H1 (cell line): ENCODE results near the gene CCDC178. TPM values are rescaled to one million over a fixed set of nuclear protein-coding genes. Genes with fewer than 3 reads are reported as not detected.

Experiments used
- CTCF ChIA-PET: fragments of 300-600 bp; sonication (Branson Sonifier 250); formaldehyde crosslinking; loops from one replicate; lab custom pipeline; 2021; ENCODE audit not compliant: partially characterized antibody; lab: Charles Lee
- POLR2A ChIA-PET: fragments of 300-600 bp; sonication (Branson Sonifier 250); formaldehyde crosslinking; loops from one replicate; lab custom pipeline; 2021; ENCODE audit warnings: inconsistent platforms; ENCODE audit not compliant: partially characterized antibody; lab: Charles Lee
- DNase-seq, 2 experiments: peaks; one replicate each; pipeline versions ENCODE4 v3.0.0 to v3.0.0-alpha.2; 2010 to 2022; ENCODE audit warnings: low spot score in 2 of 2, low read depth in 1 of 2, mixed read lengths in 1 of 2
- FAIRE-seq: peaks from 2 replicates; lab custom pipeline; 2011; peaks lifted over from hg19 to GRCh38; lab: Jason Lieb, UNC
- H2AFZ ChIP-seq: 2 replicates; pipeline ENCODE4 v1.8.1; 2012; ENCODE audit warnings: low read length, inconsistent platforms
- H2AK5ac ChIP-seq: 2 replicates; pipeline ENCODE4 v1.6.1; 2013; ENCODE audit warnings: low read depth, low read length
- H2BK120ac ChIP-seq: replicated peaks from 2 replicates; pipeline ENCODE3; 2013; ENCODE audit warnings: low read depth, low read length, inconsistent platforms
- H2BK12ac ChIP-seq: 2 replicates; pipeline ENCODE4 v1.6.1; 2013; ENCODE audit warnings: low read depth, low read length
- H2BK15ac ChIP-seq: 2 replicates; pipeline ENCODE4 v1.6.1; 2013; ENCODE audit warnings: low read length
- H2BK20ac ChIP-seq: 2 replicates; pipeline ENCODE4 v1.6.1; 2013; ENCODE audit warnings: low read length
- H2BK5ac ChIP-seq: 2 replicates; pipeline ENCODE4 v1.6.1; 2013; ENCODE audit warnings: low read depth, low read length
- H3K14ac ChIP-seq: 2 replicates; pipeline ENCODE4 v1.6.1; 2013; ENCODE audit warnings: inconsistent platforms; ENCODE audit not compliant: insufficient read length
- H3K18ac ChIP-seq: 2 replicates; pipeline ENCODE4 v1.6.1; 2013; ENCODE audit warnings: low read length; ENCODE audit errors: extremely low read depth
- H3K23ac ChIP-seq: 2 replicates; pipeline ENCODE4 v1.6.1; 2013; ENCODE audit warnings: inconsistent platforms; ENCODE audit not compliant: insufficient read length
- H3K23me2 ChIP-seq: 2 replicates; pipeline ENCODE4 v1.6.1; 2013; ENCODE audit warnings: low read depth, low read length
- H3K27ac ChIP-seq: 2 replicates; pipeline ENCODE4 v1.6.1; 2011; ENCODE audit warnings: low read depth, low read length, inconsistent platforms
- H3K27me3 ChIP-seq, 4 experiments: replicated peaks in 1 of 4; 1 replicate in 1 of 4; 2 replicates in 3 of 4; pipeline versions ENCODE4 v1.6.1 to v1.8.1; 2011 to 2013; ENCODE audit warnings: low read length in 3 of 4, mild to moderate bottlenecking in 3 of 4, inconsistent platforms in 2 of 4, mixed read lengths in 2 of 4, moderate library complexity in 1 of 4; ENCODE audit not compliant: control insufficient read depth in 3 of 4, insufficient read depth in 3 of 4; ENCODE audit errors: extremely low read depth in 1 of 4
- H3K36me3 ChIP-seq, 4 experiments: 2 replicates each; pipeline versions ENCODE4 v1.6.1 to v1.8.1; 2011 to 2013; ENCODE audit warnings: mild to moderate bottlenecking in 4 of 4, low read length in 3 of 4, moderate library complexity in 2 of 4, control low read depth in 1 of 4, inconsistent platforms in 1 of 4; ENCODE audit not compliant: insufficient read depth in 4 of 4, control insufficient read depth in 2 of 4
- H3K4ac ChIP-seq: replicated peaks from 2 replicates; pipeline ENCODE3; 2013; ENCODE audit warnings: low read length, low read depth, mixed read lengths, inconsistent platforms; ENCODE audit not compliant: insufficient read length
- H3K4me1 ChIP-seq, 4 experiments: replicated peaks in 1 of 4; 1 replicate in 1 of 4; 2 replicates in 3 of 4; pipeline versions ENCODE4 v1.6.1 to v1.8.1; 2011 to 2013; ENCODE audit warnings: low read length in 3 of 4, inconsistent platforms in 2 of 4, mixed read lengths in 1 of 4; ENCODE audit not compliant: insufficient read depth in 4 of 4, control insufficient read depth in 3 of 4
- H3K4me2 ChIP-seq, 2 experiments: 2 replicates each; pipeline versions ENCODE4 v1.6.1 to v1.8.1; 2011 to 2013; ENCODE audit warnings: low read depth in 2 of 2, low read length in 2 of 2, control low read depth in 1 of 2, inconsistent platforms in 1 of 2, mild to moderate bottlenecking in 1 of 2; ENCODE audit not compliant: insufficient read depth in 1 of 2
- H3K4me3 ChIP-seq, 4 experiments: fragments of 200-600, 300-600 bp in 1 of 4; sonication (generic), shearing (Covaris generic), sonication (Bioruptor Twin) in 1 of 4; 2 replicates each; pipeline versions ENCODE4 v1.5.1 to v1.8.1; 2011 to 2016; ENCODE audit warnings: low read length in 4 of 4, low read depth in 3 of 4, control low read depth in 2 of 4, inconsistent platforms in 2 of 4, mild to moderate bottlenecking in 2 of 4, mixed read lengths in 1 of 4, moderate library complexity in 1 of 4; ENCODE audit not compliant: insufficient read depth in 2 of 4; ENCODE audit errors: extremely low read depth in 1 of 4
- H3K56ac ChIP-seq: replicated peaks from 2 replicates; pipeline ENCODE3; 2013; ENCODE audit warnings: low read depth, mild to moderate bottlenecking, mixed read lengths, low read length, inconsistent platforms; ENCODE audit not compliant: insufficient read length
- H3K79me1 ChIP-seq: 2 replicates; pipeline ENCODE4 v1.6.1; 2013; ENCODE audit warnings: low read depth, low read length, control low read depth
- H3K79me2 ChIP-seq, 2 experiments: 2 replicates each; pipeline versions ENCODE4 v1.6.1 to v1.8.1; 2012 to 2013; ENCODE audit warnings: low read length in 2 of 2, mild to moderate bottlenecking in 2 of 2, inconsistent platforms in 1 of 2; ENCODE audit not compliant: insufficient read depth in 2 of 2, control insufficient read depth in 1 of 2
- H3K9ac ChIP-seq, 4 experiments: replicated peaks in 1 of 4; 1 replicate in 1 of 4; 2 replicates in 3 of 4; pipeline versions ENCODE4 v1.6.1 to v1.8.1; 2011 to 2013; ENCODE audit warnings: low read depth in 3 of 4, low read length in 3 of 4, control low read depth in 2 of 4, mild to moderate bottlenecking in 2 of 4, moderate library complexity in 2 of 4, inconsistent platforms in 1 of 4; ENCODE audit errors: extremely low read depth in 1 of 4
- H3K9me3 ChIP-seq, 2 experiments: 2 replicates each; pipeline versions ENCODE4 v1.6.1 to v1.8.1; 2012 to 2013; ENCODE audit warnings: mild to moderate bottlenecking in 2 of 2, moderate library complexity in 2 of 2, control low read depth in 1 of 2, inconsistent platforms in 1 of 2, low read depth in 1 of 2, low read length in 1 of 2, mixed read lengths in 1 of 2; ENCODE audit not compliant: insufficient read depth in 2 of 2
- H4K20me1 ChIP-seq, 2 experiments: replicated peaks in 1 of 2; 2 replicates each; pipeline versions ENCODE3 to v1.8.1; 2011 to 2013; ENCODE audit warnings: inconsistent platforms in 2 of 2, low read length in 2 of 2, mild to moderate bottlenecking in 1 of 2; ENCODE audit not compliant: insufficient read depth in 2 of 2, control insufficient read depth in 1 of 2
- H4K5ac ChIP-seq: 2 replicates; pipeline ENCODE4 v1.6.1; 2013; ENCODE audit warnings: low read length, low read depth, mixed read lengths, inconsistent platforms; ENCODE audit not compliant: insufficient read length
- H4K8ac ChIP-seq: 2 replicates; pipeline ENCODE4 v1.8.0; 2013; ENCODE audit warnings: mild to moderate bottlenecking, moderate library complexity, low read length, inconsistent platforms; ENCODE audit not compliant: insufficient read depth; ENCODE audit errors: extremely low read depth
- H4K91ac ChIP-seq: replicated peaks from 2 replicates; pipeline ENCODE3; 2013; ENCODE audit warnings: low read length, mixed read lengths, inconsistent platforms; ENCODE audit not compliant: insufficient read length
- CTBP2 ChIP-seq: IDR thresholded peaks from 2 replicates; pipeline ENCODE4 v1.7.0; 2011; ENCODE audit warnings: borderline replicate concordance, mild to moderate bottlenecking, moderate library complexity, mixed read lengths, low read length; ENCODE audit not compliant: insufficient read depth, insufficient read length
- EZH2 ChIP-seq: fragments of 200-600 bp; sonication (generic); IDR thresholded peaks from 2 replicates; pipeline ENCODE4 v1.7.1; 2012; ENCODE audit warnings: low read depth, mild to moderate bottlenecking, moderate library complexity, low read length, inconsistent platforms; ENCODE audit not compliant: severe bottlenecking
- JUN ChIP-seq: IDR thresholded peaks from 2 replicates; pipeline ENCODE4 v1.6.1; 2011; ENCODE audit warnings: low read depth, mild to moderate bottlenecking, improper control_type of control experiment, low read length
- KDM4A ChIP-seq: IDR thresholded peaks from one replicate; pipeline ENCODE4 v1.7.1; 2012; ENCODE audit warnings: low read depth, mild to moderate bottlenecking, moderate library complexity, low read length, inconsistent platforms; ENCODE audit not compliant: severe bottlenecking
- NRF1 ChIP-seq: IDR thresholded peaks from 2 replicates; pipeline ENCODE4 v1.6.1; 2011; ENCODE audit warnings: mild to moderate bottlenecking, low read depth, low read length, improper control_type of control experiment
- POLR2AphosphoS5 ChIP-seq: IDR thresholded peaks from 2 replicates; pipeline ENCODE4 v1.6.1; 2011; ENCODE audit warnings: low read depth, low read length
- TAF1 ChIP-seq: IDR thresholded peaks from 2 replicates; pipeline ENCODE4 v1.6.1; 2011; ENCODE audit warnings: mild to moderate bottlenecking, low read depth, low read length
- TBP ChIP-seq: IDR thresholded peaks from 2 replicates; pipeline ENCODE4 v1.6.1; 2011; ENCODE audit warnings: low read depth, low read length, improper control_type of control experiment
- TCF12 ChIP-seq: IDR thresholded peaks from 2 replicates; pipeline ENCODE4 v1.6.1; 2011; ENCODE audit warnings: low read depth, mild to moderate bottlenecking, low read length
- WGBS, 2 experiments: shearing (Covaris generic) in 1 of 2; methylation state at CpG; one replicate each; pipeline versions ENCODE4 v1.1.6 to v1.1.7; 2013 to 2015; ENCODE audit warnings: low lambda C conversion rate in 2 of 2, mixed read lengths in 2 of 2, inconsistent platforms in 1 of 2, low coverage in 1 of 2, missing lambda C conversion rate in 1 of 2; ENCODE audit not compliant: insufficient replicate concordance in 2 of 2, insufficient coverage in 1 of 2, insufficient read length in 1 of 2; ENCODE audit errors: extremely low coverage in 1 of 2, missing lambda C conversion rate in 1 of 2; 5-methylcytosine and 5-hydroxymethylcytosine counted together
- polyA plus RNA-seq, 7 experiments: library from polyadenylated mRNA; depleted of rRNA in 3 of 7; stranded (reverse) in 5 of 7; unstranded in 2 of 7; fragments of >200 nt in 5 of 7; fragments of 200-250 nt in 2 of 7; gene quantifications; 1 replicate in 5 of 7; 2 replicates in 1 of 7; 4 replicates in 1 of 7; pipeline versions ENCODE4 v1.2.1 to v1.2.3, GENCODE V29; 2011 to 2013; ENCODE audit warnings: missing spikeins in 2 of 7, mixed read lengths in 2 of 7
- total RNA-seq: library from RNA; stranded (reverse); fragmentation: NEBNext Ultra II Directional; extraction: Animal tissue kit (Norgen Biotek cat#: 25700); gene quantifications from 2 replicates; pipeline ENCODE4 v1.2.1, GENCODE V29; 2021
- TF ChIP-seq, protein P1 (sequence below): IDR thresholded peaks from 2 replicates; pipeline ENCODE4 v1.6.1; 2012; ENCODE audit warnings: low read length, inconsistent platforms

Gene CCDC178
- total and polyA plus RNA-seq, 2 of the 8 experiments (the other 6 are each of a cell fraction or from before 2014, with no cell fraction given): not detected

GRCh38 chr18:33483908-33484307, 43.4 kb upstream of the CCDC178 start:
- Histone ChIP-seq H3K9ac (no peak overlapping the region), H4K20me1 (no peaks in the 10 kb centered on the region), H2BK20ac (no peak overlapping the region), H2BK5ac (no peak overlapping the region), H2BK120ac (no peak overlapping the region), H3K18ac (no peak overlapping the region), H2AFZ (no peak overlapping the region), H3K79me1 (no peaks in the 10 kb centered on the region), H4K8ac (no peak overlapping the region), H3K23ac (no peak overlapping the region), H3K4me1 (no peaks in the 10 kb centered on the region), H2BK12ac (no peak overlapping the region), H3K4ac (no peak overlapping the region), H3K14ac (no peak overlapping the region), H3K36me3 (no peaks in the 10 kb centered on the region), H2AK5ac (no peak overlapping the region), H4K91ac (no peak overlapping the region), H3K56ac (no peak overlapping the region), H3K23me2 (no peaks in the 10 kb centered on the region), H3K4me2 (no peak overlapping the region), H3K4me3 (no peak overlapping the region), H2BK15ac (no peak overlapping the region), H3K9me3 (no peaks in the 10 kb centered on the region), H3K27me3 (no peaks in the 10 kb centered on the region), H4K5ac (no peak overlapping the region), H3K27ac (no peak overlapping the region), H3K79me2 (no peaks in the 10 kb centered on the region)
- ChIA-PET CTCF (interaction anchor here (0.6 kb wide), 1 partner anchor 86 kb away, joined by 3 read pairs; no protein-coding TSS in a partner anchor), POLR2A (no interaction called here)
- TF ChIP-seq TAF1: no peak
- TF ChIP-seq CTBP2: no peak
- no peak for TF ChIP-seq TCF12
- TF ChIP-seq, protein P1, sequence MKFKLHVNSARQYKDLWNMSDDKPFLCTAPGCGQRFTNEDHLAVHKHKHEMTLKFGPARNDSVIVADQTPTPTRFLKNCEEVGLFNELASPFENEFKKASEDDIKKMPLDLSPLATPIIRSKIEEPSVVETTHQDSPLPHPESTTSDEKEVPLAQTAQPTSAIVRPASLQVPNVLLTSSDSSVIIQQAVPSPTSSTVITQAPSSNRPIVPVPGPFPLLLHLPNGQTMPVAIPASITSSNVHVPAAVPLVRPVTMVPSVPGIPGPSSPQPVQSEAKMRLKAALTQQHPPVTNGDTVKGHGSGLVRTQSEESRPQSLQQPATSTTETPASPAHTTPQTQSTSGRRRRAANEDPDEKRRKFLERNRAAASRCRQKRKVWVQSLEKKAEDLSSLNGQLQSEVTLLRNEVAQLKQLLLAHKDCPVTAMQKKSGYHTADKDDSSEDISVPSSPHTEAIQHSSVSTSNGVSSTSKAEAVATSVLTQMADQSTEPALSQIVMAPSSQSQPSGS: no peak
- no peak for TF ChIP-seq KDM4A
- TF ChIP-seq NRF1: no peak
- TF ChIP-seq EZH2: no peak
- no peak for TF ChIP-seq TBP
- TF ChIP-seq POLR2AphosphoS5: no peak
- no peak for TF ChIP-seq JUN
- FAIRE-seq: no peak
- DNase-seq: no peak
- WGBS, 2 experiments: 91% methylated on average over 1 of the region's 1 CpG; no CpG with 5 or more reads in 1 of the 2 experiments
